ENCODE measurements around the gene ZNF692.

- TF ChIP-seq CTCF (IDR thresholded peaks at IDR 0.05), result no peak
- no peak for TF ChIP-seq USF1 (CRISPR knock-in tag; IDR thresholded peaks at IDR 0.05)
- TF ChIP-seq MYBL2 (CRISPR knock-in tag; IDR thresholded peaks at IDR 0.05), result no peak
- TF ChIP-seq TEAD4 (CRISPR knock-in tag; IDR thresholded peaks at IDR 0.05), result no peak
- no peak for TF ChIP-seq TP53 (CRISPR knock-in tag; IDR thresholded peaks at IDR 0.05)
- no peak for TF ChIP-seq ATF3 (CRISPR knock-in tag; conservative IDR thresholded peaks at IDR 0.05)
- no peak for TF ChIP-seq NR1H2 (CRISPR knock-in tag; IDR thresholded peaks at IDR 0.05)
- no peak for TF ChIP-seq TCF7 (CRISPR knock-in tag; IDR thresholded peaks at IDR 0.05; ENCODE audit: low read depth)
- no peak for TF ChIP-seq ZNF317 (CRISPR knock-in tag; IDR thresholded peaks at IDR 0.05; ENCODE audit: borderline replicate concordance, low read depth)
Measured at GRCh38 chr1:248812736-248813425, 46.0 kb downstream of the ZNF692 start.
